ENCODE results near the gene GNPTG. TPM values are rescaled to one million over a fixed set of nuclear protein-coding genes. Genes with fewer than 3 reads are reported as not detected.

GNPTG gene
- total RNA-seq, 1 donor from 2014 or later = 30.0 TPM

GRCh38 chr16:1372292-1372950 is 20.7 kb downstream of the GNPTG start:
- Histone ChIP-seq H3K27me3 (ENCODE audit: control insufficient read depth, insufficient read depth, low read length) (no peaks in the 10 kb centered on the region), H3K4me3 (ENCODE audit: low read depth, low read length) (no peak overlapping the region), H3K36me3 (ENCODE audit: control insufficient read depth, insufficient read depth, low read length) (peaks cover 2% of the 10 kb centered on the region)
- no peak for FAIRE-seq
- no peak for TF ChIP-seq CTCF (IDR thresholded peaks at IDR 0.05; ENCODE audit: insufficient read depth, low read length, severe bottlenecking)
- no peak for DNase-seq (ENCODE audit: low read depth)

- no peaks in the 10 kb centered on the region for H3K27me3 ChIP-seq (ENCODE audit: control insufficient read depth, insufficient read depth, low read length)
- no peak for FAIRE-seq
- peaks cover 2% of the 10 kb centered on the region for H3K36me3 ChIP-seq (ENCODE audit: control insufficient read depth, insufficient read depth, low read length)
- TF ChIP-seq CTCF (IDR thresholded peaks at IDR 0.05; ENCODE audit: insufficient read depth, low read length, severe bottlenecking) = no peak
- no peak for DNase-seq (ENCODE audit: low read depth)
- H3K4me3 ChIP-seq (ENCODE audit: low read depth, low read length) = no peak overlapping the region
Observed at GRCh38 chr16:1374418-1375297, 22.9 kb downstream of the GNPTG start.

- H3K4me3 ChIP-seq (ENCODE audit: low read depth, low read length) = no peak overlapping the region
- no peak for FAIRE-seq
- no peak for TF ChIP-seq CTCF (IDR thresholded peaks at IDR 0.05; ENCODE audit: insufficient read depth, low read length, severe bottlenecking)
- no peaks in the 10 kb centered on the region for H3K27me3 ChIP-seq (ENCODE audit: control insufficient read depth, insufficient read depth, low read length)
- DNase-seq (ENCODE audit: low read depth) = no peak
- H3K36me3 ChIP-seq (ENCODE audit: control insufficient read depth, insufficient read depth, low read length) = peaks cover 2% of the 10 kb centered on the region
Observed at GRCh38 chr16:1375298-1375640, 23.5 kb downstream of the GNPTG start.

GRCh38 chr16:1375741-1376410 is 24.1 kb downstream of the GNPTG start:
- no peak for DNase-seq (ENCODE audit: low read depth)
- no peak for TF ChIP-seq CTCF (IDR thresholded peaks at IDR 0.05; ENCODE audit: insufficient read depth, low read length, severe bottlenecking)
- no peak for FAIRE-seq
- H3K36me3 ChIP-seq (ENCODE audit: control insufficient read depth, insufficient read depth, low read length) = peaks cover 2% of the 10 kb centered on the region
- no peak overlapping the region for H3K4me3 ChIP-seq (ENCODE audit: low read depth, low read length)
- no peaks in the 10 kb centered on the region for H3K27me3 ChIP-seq (ENCODE audit: control insufficient read depth, insufficient read depth, low read length)

- DNase-seq (ENCODE audit: low read depth) (no peak), FAIRE-seq (no peak)
Observed at GRCh38 chr16:1377406-1378010, 25.8 kb downstream of the GNPTG start.

More at GRCh38 chr16:1377406-1378010, 25.8 kb downstream of the GNPTG start:
- Histone ChIP-seq H3K36me3 (ENCODE audit: control insufficient read depth, insufficient read depth, low read length) (peaks cover 1% of the 10 kb centered on the region), H3K4me3 (ENCODE audit: low read depth, low read length) (no peak overlapping the region), H3K27me3 (ENCODE audit: control insufficient read depth, insufficient read depth, low read length) (no peaks in the 10 kb centered on the region)
- TF ChIP-seq CTCF (IDR thresholded peaks at IDR 0.05; ENCODE audit: insufficient read depth, low read length, severe bottlenecking) = no peak

Data from bronchial epithelial cell (primary cell).